Large intestine (tissue), 3 donors: ENCODE data around the gene PIGQ. TPM values are rescaled to one million over a fixed set of nuclear protein-coding genes. Genes with fewer than 3 reads are reported as not detected.
A peak's percentile ranks its signal among the peaks of the same experiment; 100 is the strongest.

Source experiments
- DNase-seq, 2 donors: peaks; one replicate each; pipeline versions ENCODE4 v3.0.0 to v3.0.0-alpha.2; 2013
- H3K27ac ChIP-seq: one replicate; pipeline ENCODE4 v1.5.1; 2013; ENCODE audit warnings: low read length
- H3K27me3 ChIP-seq: 2 replicates; pipeline ENCODE4 v1.6.1; 2013; ENCODE audit warnings: low read length; ENCODE audit not compliant: control insufficient read depth, insufficient read depth
- H3K36me3 ChIP-seq: 2 replicates; pipeline ENCODE4 v1.6.1; 2013; ENCODE audit warnings: low read length; ENCODE audit not compliant: control insufficient read depth, insufficient read depth
- H3K4me1 ChIP-seq: one replicate; pipeline ENCODE4 v1.6.1; 2013; ENCODE audit warnings: low read length; ENCODE audit not compliant: control insufficient read depth, insufficient read depth
- H3K4me3 ChIP-seq: one replicate; pipeline ENCODE4 v1.5.1; 2013; ENCODE audit warnings: low read length
- H3K9me3 ChIP-seq: one replicate; pipeline ENCODE4 v1.6.1; 2013; ENCODE audit warnings: mild to moderate bottlenecking, low read depth, low read length, moderate library complexity; ENCODE audit not compliant: control insufficient read depth
- WGBS: methylation state at CpG from one replicate; pipeline ENCODE4 v1.1.5; 2013; ENCODE audit warnings: low lambda C conversion rate; ENCODE audit not compliant: insufficient coverage; 5-methylcytosine and 5-hydroxymethylcytosine counted together
- polyA plus RNA-seq: library from polyadenylated mRNA; unstranded; fragments of 120-200 nt; gene quantifications from one replicate; pipeline ENCODE4 v1.2.1, GENCODE V29; 2013

The PIGQ gene
- polyA plus RNA-seq, 1 donor = 23.6 TPM

GRCh38 chr16:546909-547770 is 22.6 kb upstream of the PIGQ start:
- peaks cover 46% of the 10 kb centered on the region for H3K36me3 ChIP-seq
- peaks cover 17% of the 10 kb centered on the region for H3K4me1 ChIP-seq
- no peaks in the 10 kb centered on the region for H3K27me3 ChIP-seq
- no peak overlapping the region for H3K4me3 ChIP-seq
- WGBS = no CpG with 5 or more reads among the region's 60 CpGs
- H3K27ac ChIP-seq = no peak overlapping the region
- DNase-seq = peak; percentile 50 to 55
- H3K9me3 ChIP-seq = peaks cover 25% of the 10 kb centered on the region

DNA sequence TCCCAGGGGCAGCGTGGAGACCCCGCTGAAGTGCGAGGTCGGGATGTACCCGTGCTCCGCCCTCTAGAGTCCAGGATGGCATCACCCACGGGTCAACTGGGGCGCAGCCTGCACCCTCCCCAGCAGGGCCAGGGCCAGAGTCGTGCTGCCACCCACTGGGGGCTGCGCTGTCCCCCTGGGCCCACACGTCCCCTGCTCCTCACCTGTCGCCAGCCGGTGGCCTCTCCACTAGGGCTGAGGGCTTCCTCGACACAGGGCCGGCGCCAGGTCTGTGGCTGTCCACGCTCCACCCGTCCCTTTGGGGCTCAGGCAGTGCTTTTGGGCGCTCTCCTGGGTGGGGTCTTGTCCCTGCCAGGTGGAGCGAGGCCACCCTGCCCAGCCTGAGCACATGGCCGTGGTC is 21.2 kb upstream of the PIGQ start:
- Histone ChIP-seq H3K27me3 (no peaks in the 10 kb centered on the region), H3K4me1 (peaks cover 8% of the 10 kb centered on the region), H3K9me3 (peaks cover 25% of the 10 kb centered on the region), H3K27ac (no peak overlapping the region), H3K36me3 (peaks cover 49% of the 10 kb centered on the region), H3K4me3 (no peak overlapping the region)
- WGBS = no CpG with 5 or more reads among the region's 21 CpGs
- DNase-seq = no peak

DNA sequence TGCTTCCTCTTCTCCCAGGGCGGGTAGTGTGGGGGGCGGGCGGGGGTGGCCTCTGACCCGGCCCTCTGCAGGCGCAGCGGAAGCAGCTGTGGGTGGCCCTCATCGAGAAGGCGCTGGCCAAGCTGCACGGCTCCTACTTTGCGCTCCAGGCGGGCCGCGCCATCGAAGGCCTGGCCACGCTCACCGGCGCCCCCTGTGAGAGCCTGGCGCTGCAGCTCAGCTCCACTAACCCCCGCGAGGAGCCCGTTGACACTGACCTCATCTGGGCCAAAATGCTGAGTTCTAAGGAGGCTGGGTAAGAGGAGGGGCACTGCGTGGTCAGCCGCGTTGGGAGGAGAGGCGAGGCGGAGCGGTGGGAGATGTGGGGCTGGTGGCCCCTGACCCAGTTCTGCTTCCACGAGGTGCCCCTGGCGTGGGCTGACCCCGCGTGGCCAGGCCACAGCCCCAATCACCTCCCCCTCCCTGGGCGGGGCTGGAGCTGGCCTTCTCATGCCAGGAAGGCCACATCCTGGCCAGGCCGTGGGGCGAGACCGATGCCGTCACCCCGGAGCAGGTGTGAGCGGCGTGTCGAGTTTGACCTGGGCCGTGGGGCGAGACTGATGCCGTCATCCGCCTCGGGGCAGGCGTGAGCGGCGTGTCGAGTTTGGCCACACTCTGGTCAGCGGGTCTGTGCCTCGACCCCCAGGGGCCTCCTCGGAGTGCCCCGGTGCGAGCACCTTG is 20.1 kb upstream of the PIGQ start:
- no peaks in the 10 kb centered on the region for H3K4me1 ChIP-seq
- no peak overlapping the region for H3K4me3 ChIP-seq
- no peak overlapping the region for H3K27ac ChIP-seq
- H3K27me3 ChIP-seq = no peaks in the 10 kb centered on the region
- H3K36me3 ChIP-seq = peaks cover 53% of the 10 kb centered on the region
- peaks cover 22% of the 10 kb centered on the region for H3K9me3 ChIP-seq
- no CpG with 5 or more reads among the region's 54 CpGs for WGBS
- DNase-seq = no peak

GRCh38 chr16:551210-551609 is 18.6 kb upstream of the PIGQ start:
- no CpG with 5 or more reads among the region's 28 CpGs for WGBS
- peaks cover 25% of the 10 kb centered on the region for H3K9me3 ChIP-seq
- no peak for DNase-seq
- peaks cover 50% of the 10 kb centered on the region for H3K36me3 ChIP-seq
- no peak overlapping the region for H3K4me3 ChIP-seq
- no peak overlapping the region for H3K27ac ChIP-seq
- H3K27me3 ChIP-seq = no peaks in the 10 kb centered on the region
- H3K4me1 ChIP-seq = no peaks in the 10 kb centered on the region

- Histone ChIP-seq H3K4me3 (no peak overlapping the region), H3K27me3 (no peaks in the 10 kb centered on the region), H3K9me3 (peaks cover 19% of the 10 kb centered on the region), H3K27ac (no peak overlapping the region), H3K36me3 (peaks cover 46% of the 10 kb centered on the region), H3K4me1 (no peaks in the 10 kb centered on the region)
- no CpG with 5 or more reads among the region's 35 CpGs for WGBS
- no peak for DNase-seq
These were observed 17.6 kb upstream of the PIGQ start for GRCh38 chr16:552171-552570.

DNA sequence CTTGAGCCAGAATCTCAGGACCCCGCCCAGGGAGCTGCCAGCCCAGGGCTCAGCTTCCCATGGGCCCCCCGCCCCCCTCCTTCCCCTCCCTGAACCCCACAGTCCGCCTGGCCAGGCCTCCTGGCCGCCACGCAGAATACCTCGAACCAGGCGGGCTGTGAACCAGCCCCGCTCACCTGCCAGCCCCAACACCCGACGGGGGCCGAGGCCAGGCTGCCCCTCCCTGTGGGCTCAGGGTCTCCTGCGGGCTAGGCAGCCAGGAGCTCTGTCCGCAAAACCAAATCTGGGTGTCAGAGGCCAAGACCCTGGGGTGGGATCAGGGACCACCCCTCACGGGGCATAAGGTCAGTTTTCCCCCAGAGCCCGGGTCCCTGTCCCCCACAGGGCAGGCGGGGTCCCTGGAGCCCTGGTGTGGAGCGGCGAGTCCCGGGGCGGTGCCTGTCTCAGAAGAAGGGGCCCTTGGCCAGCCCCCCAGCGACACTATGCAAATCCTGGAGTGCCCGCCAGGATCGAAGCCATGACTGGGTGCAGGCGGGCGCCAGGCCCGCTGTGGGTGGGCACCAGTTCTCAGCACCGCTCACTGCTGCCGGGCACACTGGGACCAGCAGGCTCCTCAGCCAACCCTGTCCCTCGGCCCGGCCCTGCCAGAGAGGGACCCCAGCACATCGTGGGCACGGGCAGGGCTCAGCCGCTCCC is 16.0 kb upstream of the PIGQ start:
- no CpG with 5 or more reads among the region's 33 CpGs for WGBS
- no peak for DNase-seq
- H3K4me1 ChIP-seq = no peaks in the 10 kb centered on the region
- no peak overlapping the region for H3K4me3 ChIP-seq
- no peak overlapping the region for H3K27ac ChIP-seq
- peaks cover 10% of the 10 kb centered on the region for H3K27me3 ChIP-seq
- peaks cover 39% of the 10 kb centered on the region for H3K36me3 ChIP-seq
- H3K9me3 ChIP-seq = peaks cover 15% of the 10 kb centered on the region

DNA sequence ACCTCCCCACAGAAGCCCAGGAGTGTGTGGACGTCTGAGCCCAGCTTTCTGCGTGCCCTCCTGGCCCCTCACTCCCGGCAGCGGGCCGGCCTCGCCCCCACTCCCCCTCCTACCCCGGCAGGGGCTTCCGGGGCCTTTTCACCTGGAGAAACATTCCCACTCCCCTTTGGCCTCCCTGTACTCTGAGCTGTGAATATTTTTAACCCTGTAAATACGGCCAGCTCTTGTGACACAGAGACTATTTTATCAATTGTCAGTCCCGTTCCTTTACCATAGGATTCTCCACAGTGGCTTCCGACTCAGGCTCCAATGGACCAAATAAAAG is 15.5 kb upstream of the PIGQ start:
- H3K27ac ChIP-seq = no peak overlapping the region
- peaks cover 36% of the 10 kb centered on the region for H3K36me3 ChIP-seq
- peaks cover 15% of the 10 kb centered on the region for H3K27me3 ChIP-seq
- H3K9me3 ChIP-seq = peaks cover 14% of the 10 kb centered on the region
- H3K4me1 ChIP-seq = peaks cover 4% of the 10 kb centered on the region
- H3K4me3 ChIP-seq = no peak overlapping the region
- no CpG with 5 or more reads among the region's 11 CpGs for WGBS
- no peak for DNase-seq

GRCh38 chr16:554640-555365 is 15.0 kb upstream of the PIGQ start:
- H3K36me3 ChIP-seq = peaks cover 31% of the 10 kb centered on the region
- H3K9me3 ChIP-seq = peaks cover 9% of the 10 kb centered on the region
- no peak overlapping the region for H3K4me3 ChIP-seq
- no peak for DNase-seq
- no CpG with 5 or more reads among the region's 54 CpGs for WGBS
- H3K27me3 ChIP-seq = peaks cover 21% of the 10 kb centered on the region
- H3K27ac ChIP-seq = no peak overlapping the region
- H3K4me1 ChIP-seq = peaks cover 7% of the 10 kb centered on the region

- Histone ChIP-seq H3K36me3 (peaks cover 21% of the 10 kb centered on the region), H3K4me1 (peaks cover 7% of the 10 kb centered on the region)
- WGBS = no CpG with 5 or more reads among the region's 32 CpGs
These were observed 14.0 kb upstream of the PIGQ start for GRCh38 chr16:555528-556473.

More at GRCh38 chr16:555528-556473, 14.0 kb upstream of the PIGQ start:
- no peak for DNase-seq
- H3K27ac ChIP-seq = no peak overlapping the region
- peaks cover 8% of the 10 kb centered on the region for H3K9me3 ChIP-seq
- H3K27me3 ChIP-seq = peaks cover 23% of the 10 kb centered on the region
- H3K4me3 ChIP-seq = no peak overlapping the region
